Measurements from ENCODE around the gene DHRS9. TPM values are rescaled to one million over a fixed set of nuclear protein-coding genes. Genes with fewer than 3 reads are reported as not detected.

The DHRS9 gene
- total and polyA plus RNA-seq, 9 of the 15 experiments (the other 6 are each of a cell fraction or from before 2014, with no cell fraction given), result 0.27 to 1.7 (median 0.69) TPM

GRCh38 chr2:169106134-169106533 lies 36.8 kb downstream of the DHRS9 start:
- Histone ChIP-seq H4K20me1 (replicated peaks; ENCODE audit: control insufficient read depth, insufficient read depth, low read length) (no peaks in the 10 kb centered on the region), H3K4me1 (replicated peaks in 1 of 2; ENCODE audit: control insufficient read depth in 2 of 2, insufficient read depth in 2 of 2, low read length in 2 of 2) (peaks cover 0 to 17% of the 10 kb centered on the region in 2 experiments; a peak in 4 of 5 replicates), H3K9me1 (ENCODE audit: control insufficient read depth, insufficient read depth, low read length) (no peaks in the 10 kb centered on the region), H2AFZ (ENCODE audit: low read depth, low read length) (no peak overlapping the region), H3K9me3 (replicated peaks; ENCODE audit: control insufficient read depth, insufficient read depth, low read depth, low read length) (no peaks in the 10 kb centered on the region), H3K79me2 (ENCODE audit: control insufficient read depth, insufficient read depth, low read length) (no peaks in the 10 kb centered on the region), H3K9ac (ENCODE audit: insufficient read depth in 1 of 2, low read depth in 2 of 2, low read length in 2 of 2) (no peak overlapping the region), H3K27ac (ENCODE audit: extremely low read depth, low read depth, low read length) (no peak overlapping the region), H3K36me3 (ENCODE audit: control insufficient read depth, insufficient read depth, low read length) (no peaks in the 10 kb centered on the region), H3K4me2 (ENCODE audit: insufficient read depth, low read length) (no peak overlapping the region), H3K27me3 (ENCODE audit: control insufficient read depth in 2 of 2, insufficient read depth in 2 of 2, low read length in 2 of 2) (no peaks in the 10 kb centered on the region), H3K4me3 (no peak overlapping the region)
- 54% methylated on average over 2 of the region's 2 CpGs for WGBS (ENCODE audit: insufficient coverage, low coverage, missing lambda C conversion rate)
- DNase-seq (ENCODE audit: extremely low read depth in 1 of 4, low spot score in 3 of 4) (no peak), ATAC-seq (no peak), FAIRE-seq (no peak)
- intact Hi-C loops (cut with micrococcal nuclease) (loop anchor here (5.0 kb wide), 1 partner anchor 74 kb away; the partner anchor contains the start of gene ABCB11), in situ Hi-C loops (cut with MboI) (no loop called here)
- ChIA-PET CTCF (ENCODE audit: low intra/inter-chr PET ratio) (interaction anchor here (0.6 kb wide), 1 partner anchor 35 kb away, joined by 3 read pairs; no protein-coding TSS in a partner anchor), POLR2A (interaction anchor here (0.6 to 1.3 kb wide), 2 partner anchors 11 to 118 kb away, joined by 3 to 4 read pairs; no protein-coding TSS in a partner anchor)
- TF ChIP-seq ZNF398 (CRISPR knock-in tag; IDR thresholded peaks at IDR 0.05) (no peak), RBM25 (IDR thresholded peaks at IDR 0.05; ENCODE audit: low read depth, low read length, severe bottlenecking) (peak; percentile 62), ZNF197 (CRISPR knock-in tag; IDR thresholded peaks at IDR 0.05; ENCODE audit: low read depth) (no peak), SRSF3 (IDR thresholded peaks at IDR 0.05; ENCODE audit: insufficient read depth, low read length) (no peak), ZNF785 (CRISPR knock-in tag; IDR thresholded peaks at IDR 0.05) (no peak), ZNF778 (CRISPR knock-in tag; IDR thresholded peaks at IDR 0.05) (no peak), REST (IDR thresholded peaks at IDR 0.05; ENCODE audit: borderline replicate concordance) (peak; percentile 58), REST (CRISPR knock-in tag; IDR thresholded peaks at IDR 0.05; ENCODE audit: low read depth) (no peak)
- BruUV-seq (replicated peaks), result no TSS peak
